HG02759 (cell line): ENCODE measurements around the gene CTNNA1.
"Not testable (repeated sequence)": the region's sequence is repeated elsewhere in the genome, so short reads cannot be mapped to it uniquely, and the experiment has no call there.

Source experiments
- ATAC-seq: cut with Tn5 transposase; IDR thresholded peaks from one replicate; pipeline ENCODE4 v1.9.1; 2021; ENCODE audit warnings: mild to moderate bottlenecking, moderate library complexity; ENCODE audit not compliant: unreplicated experiment

Gene CTNNA1

DNA sequence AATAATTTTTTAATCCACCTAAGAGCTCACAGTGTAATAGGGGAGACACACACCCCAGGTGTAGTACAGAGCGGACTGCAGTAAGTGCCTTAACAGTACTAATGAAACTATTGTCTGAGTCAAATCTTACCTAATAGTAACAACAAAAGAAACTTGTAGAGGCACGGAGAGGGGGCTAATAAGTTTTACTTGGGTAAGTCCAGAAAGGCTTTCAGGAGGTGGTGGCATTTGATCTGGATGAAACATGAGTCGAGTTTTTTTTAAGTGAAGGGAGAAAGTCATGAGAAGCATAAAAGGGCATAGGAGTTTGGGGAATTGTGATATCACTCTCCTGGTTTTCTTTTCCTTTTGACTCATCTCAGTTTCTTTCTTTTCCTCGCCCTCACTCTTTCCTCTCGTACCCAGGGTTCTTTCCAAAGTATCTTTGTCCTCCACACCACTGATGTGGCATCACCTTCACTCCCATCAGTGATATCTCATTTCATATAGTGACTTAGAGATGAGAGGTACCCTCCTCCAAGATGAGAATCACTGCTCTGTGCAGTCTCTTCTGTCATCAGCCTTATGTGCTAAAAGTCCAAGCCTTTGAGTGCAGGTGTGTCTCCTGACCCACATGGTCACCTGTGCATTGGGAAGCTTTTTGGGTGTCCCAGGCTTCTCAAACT is 2.0 kb downstream of the CTNNA1 start:
- peak; percentile 35 for ATAC-seq

DNA sequence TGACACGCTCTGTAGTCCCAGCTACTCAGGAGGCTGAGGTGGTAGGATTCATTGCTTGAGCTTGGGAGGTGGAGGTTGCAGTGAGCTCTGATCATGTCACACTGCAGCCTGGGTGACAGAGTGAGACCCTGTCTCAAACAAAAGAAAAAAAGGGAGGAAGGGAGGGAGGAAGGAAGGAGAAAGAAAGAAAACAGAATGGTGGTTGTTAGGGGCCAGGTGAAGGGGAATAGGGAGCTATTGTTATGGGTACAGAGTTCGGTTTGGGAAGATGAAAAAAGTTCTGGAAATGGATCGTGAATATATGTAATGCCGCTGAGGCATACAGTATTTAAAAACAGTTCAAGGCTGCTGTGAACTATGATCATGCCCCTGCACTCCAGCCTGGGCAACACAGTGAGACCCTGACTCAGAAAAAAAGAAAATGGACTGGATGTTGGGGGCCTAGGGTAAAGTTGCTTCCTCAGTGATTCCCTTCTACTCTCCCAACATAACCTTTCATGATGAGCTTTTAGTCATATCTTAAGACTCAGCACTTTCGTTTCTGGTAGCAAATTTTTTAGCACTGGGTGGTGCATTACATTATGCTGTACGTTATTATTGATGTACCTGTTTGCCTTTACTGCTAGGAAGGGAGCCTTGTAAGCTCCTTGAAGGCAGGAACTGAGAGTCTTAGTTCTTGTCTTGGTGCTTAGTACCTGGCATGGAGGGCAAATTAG is 4.0 kb downstream of the CTNNA1 start:
- ATAC-seq: no peak

DNA sequence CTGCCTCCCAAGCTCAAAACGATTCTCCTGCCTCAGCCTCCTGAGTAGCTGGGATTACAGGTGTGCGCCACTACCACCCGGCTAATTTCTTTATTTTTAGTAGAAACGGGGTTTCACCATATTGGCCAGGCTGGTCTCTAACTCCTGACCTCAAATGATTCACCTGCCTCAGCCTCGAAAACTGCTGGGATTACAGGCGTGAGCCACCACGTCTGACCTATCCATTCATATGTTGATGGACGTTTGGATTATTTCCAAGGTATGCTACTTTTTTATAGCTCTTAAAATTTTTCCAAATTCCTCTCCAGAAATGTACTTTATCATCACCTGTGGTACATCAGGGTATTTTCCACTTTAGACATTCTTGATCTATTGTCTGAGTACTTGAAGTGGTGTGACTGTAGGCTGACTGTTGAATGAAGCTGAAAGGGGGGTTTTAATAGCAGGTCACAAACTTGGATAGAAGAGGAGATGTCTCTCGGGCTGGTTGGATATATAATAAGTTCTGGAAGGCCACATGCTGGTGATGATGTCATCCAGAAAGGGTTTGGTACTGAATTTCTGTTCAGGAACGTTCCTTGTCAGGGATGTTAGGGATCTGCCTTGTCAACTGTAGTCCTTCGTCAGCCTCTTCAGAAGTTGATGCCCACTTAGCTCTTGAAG is 7.4 kb downstream of the CTNNA1 start:
- no peak for ATAC-seq

DNA sequence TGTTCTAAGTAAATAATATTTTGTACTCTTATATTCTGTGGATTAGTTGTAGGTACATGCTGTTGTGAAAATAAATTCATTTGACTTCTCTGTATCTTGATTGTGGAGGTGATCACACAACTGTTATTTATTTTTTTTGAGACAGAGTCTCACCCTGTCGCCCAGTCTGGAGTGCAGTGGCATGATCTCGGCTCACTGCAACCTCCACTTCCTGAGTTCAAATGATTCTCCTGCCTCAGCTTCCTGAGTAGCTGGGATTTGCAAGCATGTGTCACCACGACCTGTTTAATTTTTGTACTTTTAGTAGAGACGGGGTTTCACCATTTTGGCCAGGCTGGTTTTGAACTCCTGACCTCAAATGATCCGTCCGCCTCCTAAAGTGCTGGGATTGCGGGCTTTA is 7.9 kb downstream of the CTNNA1 start:
- ATAC-seq: not testable (repeated sequence)

DNA sequence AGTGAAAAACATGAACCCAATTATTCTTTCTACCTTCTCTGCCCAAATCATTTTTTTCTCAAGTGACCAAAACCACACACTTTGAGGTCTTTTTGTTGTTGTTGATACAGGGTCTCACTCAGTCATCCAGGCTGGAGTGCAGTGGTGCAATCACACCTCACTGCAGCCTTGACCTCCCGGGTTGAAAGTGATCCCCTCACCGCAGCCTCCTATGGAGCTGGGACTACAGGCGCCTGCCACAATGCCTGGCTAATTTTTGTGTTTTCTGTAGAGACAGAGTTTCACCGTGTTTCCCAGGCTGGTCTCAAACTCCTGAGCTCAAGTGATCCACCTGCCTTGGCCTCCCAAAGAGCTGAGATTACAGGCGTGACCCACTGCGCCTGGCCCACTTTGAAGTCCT is 8.4 kb downstream of the CTNNA1 start:
- ATAC-seq: not testable (repeated sequence)

DNA sequence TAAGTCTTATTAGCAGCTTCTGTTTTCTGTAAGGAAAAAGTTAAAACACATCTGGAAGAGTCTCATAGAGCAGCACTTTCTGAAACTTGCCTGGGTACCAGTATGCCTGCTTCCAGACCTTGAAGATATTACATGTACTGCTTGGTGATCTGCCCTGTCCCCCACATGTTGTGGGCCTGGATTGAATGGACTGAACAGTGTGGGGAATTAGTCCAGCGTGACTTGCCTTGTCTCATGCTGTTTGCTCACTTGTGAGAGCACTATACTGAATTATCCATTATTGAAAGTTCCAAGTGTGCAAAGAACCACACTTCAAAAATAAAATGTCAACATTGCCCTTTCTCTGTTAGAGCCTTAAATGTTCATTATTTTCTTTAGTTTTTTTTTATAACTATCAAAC is 8.9 kb downstream of the CTNNA1 start:
- no peak for ATAC-seq

DNA sequence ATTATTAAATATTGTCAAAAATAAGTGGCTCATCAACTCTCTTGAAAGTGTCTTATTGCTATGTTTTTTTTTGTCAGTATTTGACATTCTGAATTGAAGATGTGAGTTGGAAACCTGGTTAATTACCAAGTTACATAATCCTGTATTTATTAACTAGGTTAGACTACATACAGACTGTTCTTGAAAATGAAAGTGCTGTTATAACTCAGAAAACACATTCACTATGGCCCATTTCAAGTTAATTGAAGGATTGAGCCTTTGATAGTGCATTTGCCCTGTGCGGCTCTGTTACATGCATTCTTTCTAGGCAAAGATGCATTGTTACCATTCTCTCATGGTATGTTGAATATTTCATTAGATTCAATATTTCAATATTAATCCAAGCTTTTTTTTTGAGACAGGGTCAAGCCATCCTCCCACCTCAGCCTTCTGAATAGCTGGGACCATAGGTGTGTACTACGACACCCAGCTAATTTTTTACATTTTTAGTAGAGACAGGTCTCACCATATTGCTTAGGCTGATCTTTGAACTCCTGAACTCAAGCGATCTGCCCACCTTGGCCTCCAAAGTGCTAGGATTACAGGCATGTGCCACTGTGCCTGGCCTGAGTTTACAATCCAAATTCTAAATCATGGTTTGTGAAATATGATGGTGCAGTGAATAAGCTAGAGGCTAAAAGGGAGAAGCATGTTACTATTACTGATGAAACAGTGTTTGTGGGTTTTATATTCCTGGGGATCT is 10.0 kb downstream of the CTNNA1 start:
- ATAC-seq: no peak

DNA sequence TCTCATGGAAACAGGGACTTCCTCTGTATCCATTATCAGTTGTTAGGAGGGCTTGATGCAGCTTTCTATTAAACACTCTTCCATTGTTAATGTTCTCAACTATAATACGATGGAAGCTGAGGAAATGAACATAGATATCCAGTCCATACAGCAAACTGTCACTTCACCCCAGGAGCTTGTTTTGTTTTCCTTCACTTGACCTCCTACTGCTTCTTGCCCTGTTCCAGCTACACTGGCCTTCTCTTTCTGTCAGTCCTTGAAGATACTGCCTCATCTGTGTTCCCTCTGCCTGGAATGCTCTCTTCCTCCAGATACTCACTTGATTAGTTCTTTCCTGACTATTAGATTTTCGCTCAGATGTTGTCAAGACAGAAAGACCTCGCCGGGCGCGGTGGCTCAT is 17.1 kb downstream of the CTNNA1 start:
- no peak for ATAC-seq

DNA sequence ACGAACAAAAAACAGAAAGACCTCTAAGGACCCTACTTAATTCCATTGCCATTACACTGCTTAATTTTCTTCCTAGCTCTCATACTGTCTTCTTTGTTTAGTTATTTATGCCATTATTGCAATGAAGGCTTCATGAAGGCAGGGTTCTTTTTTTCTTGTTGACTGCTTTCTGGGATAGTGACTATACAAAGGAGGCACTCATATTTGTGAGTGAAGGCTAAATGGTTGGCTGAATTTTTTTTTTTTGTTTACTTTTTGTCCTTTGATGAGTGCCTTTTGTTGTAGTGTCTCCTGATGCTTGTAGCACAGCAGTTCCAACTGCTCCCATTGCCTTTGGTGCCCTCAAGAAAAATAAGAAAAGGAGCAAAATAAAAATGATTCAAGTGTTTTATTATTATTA is 17.8 kb downstream of the CTNNA1 start:
- no peak for ATAC-seq

DNA sequence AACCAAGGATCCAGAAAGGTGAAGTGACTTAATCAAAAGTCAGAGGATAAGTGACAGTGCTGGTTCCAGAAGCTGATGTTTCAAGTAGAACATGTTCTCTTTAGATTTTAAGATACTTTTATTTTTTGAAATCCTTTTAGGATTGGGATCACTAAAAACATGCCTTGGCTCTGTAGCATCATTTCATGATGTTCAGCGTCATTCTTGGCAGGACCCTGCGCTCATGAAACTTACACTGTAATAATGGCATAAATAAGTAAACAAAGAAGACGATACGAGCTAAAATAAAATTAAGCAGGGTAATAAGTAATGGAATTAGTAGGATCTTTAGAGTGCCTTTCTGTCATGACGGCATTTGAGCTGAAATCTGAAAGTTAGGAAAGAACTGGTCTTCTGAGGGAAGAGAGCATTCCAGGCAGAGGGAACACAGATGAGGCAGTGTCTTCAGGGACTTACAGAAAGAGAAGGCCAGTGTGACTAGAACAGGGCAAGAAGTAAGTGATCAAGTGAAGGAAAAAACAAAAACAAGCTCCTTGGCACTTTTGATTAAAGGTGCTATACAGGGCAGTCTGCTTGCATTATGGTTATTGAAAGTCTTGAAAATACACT is 19.9 kb downstream of the CTNNA1 start:
- ATAC-seq: no peak

DNA sequence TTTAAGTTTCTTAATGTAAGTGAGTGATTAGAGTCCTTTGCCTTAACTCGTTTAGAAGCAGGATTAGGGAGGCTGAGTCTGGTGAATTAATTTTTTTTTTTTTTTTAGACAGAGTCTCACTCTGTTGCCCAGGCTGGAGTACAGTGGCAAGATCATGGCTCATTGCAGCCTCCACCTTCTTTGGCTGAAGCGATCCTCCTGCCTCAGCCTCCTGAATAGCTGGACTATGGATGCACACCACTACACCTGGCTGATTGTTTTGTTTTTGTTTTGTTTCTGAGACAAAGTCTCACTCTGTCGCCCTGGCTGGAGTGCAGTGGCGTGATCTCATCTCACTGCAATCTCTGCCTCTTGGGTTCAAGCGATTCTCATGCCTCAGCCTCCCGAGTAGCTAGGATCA is 20.4 kb downstream of the CTNNA1 start:
- not testable (repeated sequence) for ATAC-seq

DNA sequence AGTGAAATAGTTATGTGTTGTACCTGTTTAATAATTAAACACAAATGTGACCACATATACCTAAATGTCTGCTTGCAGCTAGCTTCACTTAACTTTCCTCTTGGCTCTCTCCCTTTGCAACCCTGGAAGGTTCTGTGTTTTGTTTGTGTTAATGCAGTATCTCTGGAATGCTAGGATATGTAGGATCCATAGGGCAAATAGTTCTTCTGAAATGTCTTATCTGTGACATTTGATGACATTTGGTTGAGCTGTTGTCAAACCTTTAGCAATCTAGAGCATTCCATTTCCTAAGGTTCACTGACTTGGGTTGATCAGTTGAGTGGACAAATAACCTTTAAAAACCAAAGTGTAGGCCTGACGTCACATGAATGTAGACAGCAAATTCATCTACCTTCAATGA is 21.8 kb downstream of the CTNNA1 start:
- peak; percentile 54 for ATAC-seq

DNA sequence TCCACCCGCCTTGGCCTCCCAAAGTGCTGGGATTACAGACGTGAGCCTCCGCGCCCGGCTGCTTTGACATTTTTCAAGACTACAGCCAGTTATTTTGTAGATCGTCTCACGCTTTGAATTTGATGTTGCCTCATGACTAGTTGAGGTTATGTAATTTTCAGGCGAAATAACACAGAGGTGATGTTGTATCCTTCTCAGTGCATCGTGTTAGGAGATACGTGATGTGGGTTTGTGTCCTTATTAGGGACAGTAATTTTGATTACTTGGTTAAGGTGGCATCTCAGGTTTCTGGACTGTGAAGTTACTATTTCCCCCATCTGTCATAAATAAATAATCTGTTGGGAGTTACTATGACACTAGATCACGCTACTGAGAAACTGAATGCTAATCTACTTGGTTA is 25.0 kb downstream of the CTNNA1 start:
- ATAC-seq: no peak

DNA sequence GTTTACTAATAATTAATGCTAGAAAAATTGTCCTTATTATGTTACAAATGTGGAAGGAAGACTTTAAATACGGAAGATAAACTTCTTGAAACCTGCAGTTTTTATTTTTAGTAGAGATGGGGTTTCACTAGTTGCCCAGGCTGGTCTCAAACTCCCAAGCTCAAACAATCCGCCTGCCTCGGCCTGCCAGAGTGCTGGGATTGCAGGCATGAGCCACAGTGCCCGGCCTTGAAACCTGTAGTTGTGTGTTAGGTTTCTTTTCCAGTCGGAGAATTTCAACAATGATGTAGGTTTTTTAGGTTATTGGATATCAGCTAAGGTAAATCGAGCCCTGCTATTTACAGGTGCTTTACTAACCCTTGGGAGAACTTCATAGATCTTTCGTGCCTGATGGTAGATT is 30.8 kb downstream of the CTNNA1 start:
- no peak for ATAC-seq

DNA sequence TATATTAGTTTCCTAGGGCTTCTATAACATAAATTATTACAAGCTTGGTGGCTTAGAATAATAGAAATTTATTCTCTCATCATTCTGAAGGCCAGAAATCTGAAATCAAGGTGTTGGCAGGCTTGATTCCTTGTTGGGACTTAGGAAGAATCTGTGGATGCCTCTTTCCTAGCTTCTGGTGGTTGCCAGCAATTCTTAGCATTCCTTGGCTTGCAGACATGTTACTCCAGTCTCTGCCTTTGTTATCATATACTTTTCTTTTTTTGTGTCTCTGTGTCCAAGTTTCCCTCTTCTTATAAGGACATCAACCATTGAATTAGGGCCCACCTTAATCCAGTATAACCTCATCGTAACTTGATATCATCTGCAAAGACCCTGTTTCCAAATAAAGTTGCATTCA is 31.4 kb downstream of the CTNNA1 start:
- no peak for ATAC-seq

DNA sequence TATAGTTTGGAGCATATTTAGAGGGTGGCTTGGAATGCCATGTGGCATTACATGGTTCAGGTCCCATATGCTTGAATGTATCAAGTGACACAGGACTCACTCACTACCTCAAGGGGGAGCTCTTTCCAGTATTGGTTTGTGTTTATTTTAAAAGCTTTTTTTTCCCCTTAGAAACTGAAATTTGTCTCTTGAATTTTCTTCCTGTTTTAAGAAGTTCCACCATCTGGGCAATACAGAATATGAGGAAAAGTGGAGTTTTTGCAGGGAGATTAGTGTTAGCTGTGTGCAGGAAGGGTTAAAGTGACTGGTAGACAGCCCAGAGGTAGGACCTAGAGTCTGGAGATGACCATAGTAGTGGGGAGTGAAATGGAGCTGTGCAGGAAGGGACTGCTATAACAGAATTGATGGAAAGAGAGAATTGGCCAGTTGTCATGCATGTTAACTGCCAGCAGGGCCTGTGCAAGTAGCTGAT is 36.6 kb downstream of the CTNNA1 start:
- no peak for ATAC-seq

DNA sequence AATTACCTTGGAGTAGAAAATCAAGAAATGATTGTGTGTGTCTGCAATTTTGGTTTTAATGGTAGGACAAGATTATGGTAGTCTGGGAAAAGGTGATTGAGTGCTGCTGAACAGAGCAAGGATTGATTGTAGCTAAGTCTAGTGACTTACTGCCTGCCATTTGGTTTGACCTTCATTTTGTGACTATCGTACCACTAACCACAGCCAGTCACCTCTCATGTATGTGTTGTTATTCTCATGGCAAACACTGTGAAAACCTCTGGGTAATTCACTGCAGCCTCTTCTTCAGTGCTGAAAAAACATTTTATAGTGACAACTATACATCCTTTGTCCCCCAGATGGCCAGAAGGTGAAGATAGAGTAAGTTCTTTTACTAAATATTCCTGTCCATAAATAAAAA is 37.5 kb downstream of the CTNNA1 start:
- no peak for ATAC-seq

DNA sequence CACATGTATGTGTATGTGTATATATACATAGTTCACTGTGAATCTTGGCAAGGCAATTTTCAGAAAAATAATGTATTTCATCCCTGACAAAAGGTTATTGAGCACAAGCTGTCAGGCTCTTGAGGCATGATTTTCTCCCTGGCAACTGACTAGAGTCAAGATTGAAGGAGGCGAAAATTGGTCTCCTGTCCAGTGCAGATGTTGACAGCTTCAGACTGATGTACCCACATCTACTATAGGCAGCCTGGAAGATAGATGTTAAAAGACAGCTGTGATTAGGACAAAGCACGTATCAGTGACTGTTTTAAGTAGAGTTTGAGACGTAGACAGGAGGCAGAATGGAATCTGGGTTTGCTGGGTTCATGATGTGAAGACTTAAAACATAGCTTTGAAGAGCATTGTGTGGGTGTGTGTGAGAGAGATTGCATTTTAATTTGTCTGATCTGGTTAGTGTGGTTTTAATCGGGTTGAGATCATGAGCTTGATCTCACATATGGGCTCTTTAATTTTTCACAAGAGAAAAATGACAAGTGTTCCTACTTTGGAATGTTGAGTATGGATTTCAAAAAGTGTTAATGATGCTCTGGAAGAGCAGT is 39.1 kb downstream of the CTNNA1 start:
- ATAC-seq: no peak

DNA sequence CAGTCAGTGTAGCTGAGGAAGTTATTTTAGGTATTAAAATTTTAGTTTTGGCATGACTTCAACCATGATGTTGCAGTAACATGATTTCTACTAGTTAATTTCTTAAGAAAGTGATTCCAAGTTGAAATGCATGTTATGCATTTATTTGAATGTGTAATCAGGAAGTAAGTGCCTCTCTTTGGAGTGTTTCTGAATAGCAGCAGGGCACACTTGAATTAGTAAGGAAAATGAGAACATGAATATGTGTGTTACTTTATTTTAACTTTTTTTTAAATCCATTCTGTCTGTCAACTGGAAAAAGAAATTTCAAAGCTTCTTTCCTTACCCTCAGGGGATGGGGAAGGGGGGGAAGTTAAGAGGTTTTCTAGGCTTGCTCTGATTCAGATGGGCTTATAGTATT is 40.4 kb downstream of the CTNNA1 start:
- ATAC-seq: no peak

DNA sequence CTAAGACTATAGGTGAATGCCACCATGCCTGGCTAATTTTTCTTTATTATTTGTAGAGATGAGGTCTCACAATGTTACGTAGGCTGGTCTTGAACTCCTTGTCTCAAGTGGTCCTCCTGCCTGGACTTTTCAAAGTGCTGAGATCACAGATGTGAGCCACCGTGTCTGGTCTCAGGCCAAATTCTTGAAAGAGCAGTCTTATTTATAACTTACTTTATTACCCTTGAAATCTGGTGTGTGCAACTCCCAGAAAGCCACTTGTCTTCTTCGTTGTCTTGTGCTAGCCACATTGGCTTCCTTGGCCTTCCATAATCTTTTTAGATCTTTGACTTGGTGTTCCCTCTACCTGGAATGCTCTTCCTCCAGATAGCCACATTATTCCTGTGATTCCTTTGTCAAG is 50.1 kb downstream of the CTNNA1 start:
- ATAC-seq: no peak

DNA sequence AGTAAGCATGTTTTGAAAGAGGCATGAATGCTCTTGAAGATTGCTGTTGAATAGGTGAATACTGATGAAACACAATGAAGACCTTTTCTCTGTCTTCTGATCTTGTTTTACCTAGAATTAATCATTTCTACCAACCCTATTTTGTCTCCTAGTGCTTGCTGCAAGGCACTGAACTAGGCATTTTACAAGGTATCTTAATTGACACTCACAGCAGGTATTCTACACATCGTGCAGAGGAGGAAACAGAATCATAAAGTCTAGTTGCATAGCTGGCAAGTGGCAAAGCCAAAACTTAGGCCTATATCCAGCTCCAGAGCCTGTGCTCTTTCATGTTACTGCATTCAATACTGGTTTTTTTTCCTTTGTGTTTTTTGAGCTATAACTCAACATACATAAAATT is 50.7 kb downstream of the CTNNA1 start:
- ATAC-seq: no peak
